Testis (tissue), 2 donors: ENCODE data around the gene ZNF14.
"Not testable (repeated sequence)": the region's sequence is repeated elsewhere in the genome, so short reads cannot be mapped to it uniquely, and the experiment has no call there.

Experiments used
- POLR2A ChIP-seq: fragments of 450-650 bp; IDR thresholded peaks from one replicate; pipeline ENCODE4 v1.6.1; 2017; ENCODE audit warnings: antibody characterized with exemption, mild to moderate bottlenecking, moderate library complexity
- TF ChIP-seq, protein P1 (sequence below), 3 experiments: fragments of 450-650 bp in 2 of 3; fragments of 200-600 bp in 1 of 3; sonication (generic) in 1 of 3; IDR thresholded peaks; one replicate each; pipeline ENCODE4 v1.5.1; 2016 to 2019; ENCODE audit warnings: antibody characterized with exemption in 3 of 3, mild to moderate bottlenecking in 2 of 3, moderate library complexity in 1 of 3

GRCh38 chr19:19781791-19782190 is 48.9 kb upstream of the ZNF14 start:
- TF ChIP-seq, protein P1, sequence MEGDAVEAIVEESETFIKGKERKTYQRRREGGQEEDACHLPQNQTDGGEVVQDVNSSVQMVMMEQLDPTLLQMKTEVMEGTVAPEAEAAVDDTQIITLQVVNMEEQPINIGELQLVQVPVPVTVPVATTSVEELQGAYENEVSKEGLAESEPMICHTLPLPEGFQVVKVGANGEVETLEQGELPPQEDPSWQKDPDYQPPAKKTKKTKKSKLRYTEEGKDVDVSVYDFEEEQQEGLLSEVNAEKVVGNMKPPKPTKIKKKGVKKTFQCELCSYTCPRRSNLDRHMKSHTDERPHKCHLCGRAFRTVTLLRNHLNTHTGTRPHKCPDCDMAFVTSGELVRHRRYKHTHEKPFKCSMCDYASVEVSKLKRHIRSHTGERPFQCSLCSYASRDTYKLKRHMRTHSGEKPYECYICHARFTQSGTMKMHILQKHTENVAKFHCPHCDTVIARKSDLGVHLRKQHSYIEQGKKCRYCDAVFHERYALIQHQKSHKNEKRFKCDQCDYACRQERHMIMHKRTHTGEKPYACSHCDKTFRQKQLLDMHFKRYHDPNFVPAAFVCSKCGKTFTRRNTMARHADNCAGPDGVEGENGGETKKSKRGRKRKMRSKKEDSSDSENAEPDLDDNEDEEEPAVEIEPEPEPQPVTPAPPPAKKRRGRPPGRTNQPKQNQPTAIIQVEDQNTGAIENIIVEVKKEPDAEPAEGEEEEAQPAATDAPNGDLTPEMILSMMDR (IDR thresholded peaks at IDR 0.05): not testable (repeated sequence)
- TF ChIP-seq POLR2A: not testable (repeated sequence)
